ENCODE data around the gene CCND1.
A peak's percentile ranks its signal among the peaks of the same experiment; 100 is the strongest.
"Not testable (repeated sequence)": the region's sequence is repeated elsewhere in the genome, so short reads cannot be mapped to it uniquely, and the experiment has no call there.

Gene CCND1

DNA sequence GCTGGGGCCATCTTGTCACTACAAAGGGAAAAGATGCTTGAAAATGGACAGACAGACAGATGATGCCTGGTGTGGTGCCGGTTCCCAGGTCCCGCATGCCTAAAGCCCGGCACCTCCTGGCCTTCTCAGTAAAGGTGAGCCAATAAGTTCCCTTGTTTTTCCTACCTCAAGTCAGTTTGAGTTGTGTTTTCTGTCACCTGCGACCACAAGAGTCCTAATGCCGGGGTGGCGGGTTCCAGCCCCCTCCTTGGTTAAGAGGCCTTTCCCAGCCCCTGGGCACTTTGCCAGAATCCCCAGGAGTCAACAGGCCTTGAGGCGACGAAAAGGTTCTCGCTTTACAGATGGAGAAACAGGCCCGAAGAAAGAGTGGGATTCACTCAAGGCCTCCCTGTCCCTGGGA, 53.8 kb downstream of the CCND1 start:
- DNase-seq: no peak

DNA sequence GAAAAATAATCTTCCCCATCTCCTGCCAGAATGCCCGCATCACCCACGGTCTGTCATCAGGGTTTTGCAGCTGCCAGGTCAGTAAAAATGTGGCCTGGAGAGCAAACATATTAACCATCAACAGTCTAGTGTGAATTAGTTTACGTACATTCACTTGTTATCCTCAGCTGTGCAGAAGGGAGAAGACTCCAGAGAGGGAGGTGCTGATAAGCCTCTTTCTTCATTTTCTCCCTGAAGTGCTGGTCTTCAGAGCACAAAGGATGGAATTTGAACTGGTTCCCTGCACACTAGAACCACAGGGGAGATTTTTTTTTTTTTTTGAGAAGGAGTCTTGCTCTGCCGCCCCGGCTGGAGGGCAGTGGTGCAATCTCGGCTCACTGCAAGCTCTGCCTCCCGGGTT, 54.6 kb downstream of the CCND1 start:
- no peak for DNase-seq

DNA sequence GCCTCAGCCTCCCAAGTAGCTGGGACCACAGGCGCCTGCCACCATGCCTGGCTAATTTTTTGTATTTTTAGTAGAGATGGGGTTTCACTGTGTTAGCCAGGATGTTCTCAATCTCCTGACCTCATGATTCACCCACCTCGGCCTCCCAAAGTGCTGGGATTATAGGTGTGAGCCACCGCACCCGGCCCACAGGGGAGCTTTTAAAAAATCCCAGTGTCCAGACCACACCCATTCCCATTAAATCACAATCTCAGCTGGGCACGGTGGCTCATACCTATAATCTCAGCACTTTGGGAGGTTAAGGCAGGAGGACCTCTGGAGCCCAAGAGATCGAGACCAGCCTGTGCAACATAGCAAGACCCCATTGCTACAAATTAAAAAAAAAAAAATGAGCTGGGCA, 55.0 kb downstream of the CCND1 start:
- DNase-seq: not testable (repeated sequence)

DNA sequence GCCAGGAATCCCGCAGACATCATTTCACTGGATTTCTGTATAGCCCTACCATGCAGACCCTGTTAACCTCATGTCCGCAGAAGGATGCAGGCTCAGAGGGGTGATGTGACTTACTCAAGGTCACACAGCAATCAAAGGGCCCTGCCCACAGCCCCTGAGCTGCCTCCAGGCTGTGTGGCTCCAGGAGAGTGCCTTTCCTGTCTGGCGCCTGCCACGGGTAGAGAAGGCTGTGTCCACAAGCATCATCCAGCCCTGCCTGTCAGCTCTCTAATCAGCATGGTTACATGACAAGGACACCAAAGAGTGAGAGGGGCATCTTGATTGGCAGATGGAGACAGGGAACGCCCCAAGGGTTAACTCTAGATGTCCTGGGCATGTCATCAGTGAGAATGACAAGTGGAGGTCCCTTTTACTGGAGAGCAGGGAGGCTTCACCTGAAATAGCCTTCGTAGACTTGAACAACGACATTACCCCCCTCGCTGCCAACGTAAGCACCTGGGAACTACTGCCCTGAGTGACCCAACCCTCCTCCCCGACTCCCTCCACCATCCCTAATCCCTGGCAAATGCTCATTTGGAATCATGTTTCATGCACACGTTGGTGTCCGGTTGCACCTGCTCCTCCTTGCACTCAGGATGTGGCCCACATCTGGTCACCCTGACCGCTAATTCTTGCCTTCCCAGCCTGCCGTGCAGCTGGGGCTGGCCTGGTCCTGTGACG, 56.0 kb downstream of the CCND1 start:
- DNase-seq: no peak

DNA sequence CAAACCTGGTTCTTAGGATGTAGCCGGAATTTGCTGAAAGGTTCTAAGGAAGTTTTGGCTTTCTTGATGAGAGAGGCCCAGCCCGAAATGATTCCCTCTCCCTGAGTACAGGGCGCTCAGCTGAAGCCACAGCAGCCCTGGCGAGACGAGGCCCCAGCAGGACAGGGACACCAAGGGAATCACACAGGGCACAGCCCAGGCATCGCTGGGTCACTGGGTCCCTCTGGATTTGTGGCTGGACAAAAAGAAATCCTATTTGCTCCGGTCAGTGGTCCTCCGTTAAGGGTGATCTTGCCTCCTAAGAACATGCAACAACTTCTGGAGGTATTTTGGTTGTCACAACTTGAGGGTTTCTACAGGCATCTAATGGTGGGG, 56.5 kb downstream of the CCND1 start:
- no peak for DNase-seq

DNA sequence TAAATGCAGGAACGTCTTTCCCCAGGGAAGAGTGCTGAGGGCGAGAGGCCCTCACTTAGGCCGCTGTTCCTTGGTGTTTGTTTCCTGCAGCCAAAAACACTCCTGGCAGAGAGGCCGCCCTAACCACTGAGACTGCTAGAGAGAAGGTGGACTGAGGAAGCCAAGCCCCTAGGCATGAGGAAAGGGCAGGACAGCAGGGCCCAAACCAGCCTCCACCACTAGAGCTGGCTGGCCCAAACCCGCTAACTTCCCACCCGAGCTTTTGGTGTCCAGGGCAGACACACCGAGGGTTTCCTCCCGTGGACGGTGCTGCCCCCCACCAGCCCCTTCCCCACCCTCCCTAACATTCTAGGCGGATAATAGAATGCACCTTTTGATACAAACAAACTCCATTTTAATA, 56.9 kb downstream of the CCND1 start:
- DNase-seq: no peak

DNA sequence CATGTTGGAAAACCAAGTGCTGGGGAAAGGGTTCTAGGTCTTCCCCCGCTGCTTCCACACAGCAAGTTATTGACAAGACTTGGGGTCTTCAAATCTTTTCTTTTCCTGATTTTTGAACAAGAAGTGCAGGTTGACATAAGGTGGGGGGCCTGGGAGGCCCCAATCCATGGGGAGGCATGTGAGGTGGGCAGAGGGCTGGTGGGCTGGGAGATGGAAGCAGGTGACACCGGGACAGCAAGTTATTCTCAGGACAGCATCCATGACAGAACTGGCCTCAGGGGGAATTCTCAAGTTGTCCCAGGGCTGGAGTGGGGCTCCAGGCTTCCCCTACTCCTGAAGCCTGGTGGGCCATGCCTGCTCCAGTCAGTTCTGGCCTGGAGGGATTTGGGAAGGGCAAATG, 57.4 kb downstream of the CCND1 start:
- DNase-seq: no peak

DNA sequence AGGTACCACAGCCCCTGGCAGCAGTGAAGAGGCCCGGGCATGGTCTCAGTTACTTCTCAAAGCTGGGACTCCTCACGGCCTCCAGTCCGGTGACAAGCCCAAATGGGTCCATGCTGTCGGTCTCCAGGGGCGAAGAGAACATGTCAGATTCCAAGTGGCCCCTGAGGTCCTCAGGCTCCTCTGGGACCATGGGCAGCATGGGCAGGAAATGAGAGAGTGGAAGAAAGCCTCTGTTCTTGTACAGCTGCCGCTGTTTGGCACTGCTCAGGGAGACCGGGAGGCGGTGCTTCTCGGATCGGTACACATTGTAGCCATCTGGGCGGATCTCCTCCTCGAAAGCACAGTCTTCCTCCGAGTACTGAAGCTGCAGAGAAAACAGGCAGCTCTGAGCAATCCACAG, 58.3 kb downstream of the CCND1 start:
- DNase-seq: no peak

DNA sequence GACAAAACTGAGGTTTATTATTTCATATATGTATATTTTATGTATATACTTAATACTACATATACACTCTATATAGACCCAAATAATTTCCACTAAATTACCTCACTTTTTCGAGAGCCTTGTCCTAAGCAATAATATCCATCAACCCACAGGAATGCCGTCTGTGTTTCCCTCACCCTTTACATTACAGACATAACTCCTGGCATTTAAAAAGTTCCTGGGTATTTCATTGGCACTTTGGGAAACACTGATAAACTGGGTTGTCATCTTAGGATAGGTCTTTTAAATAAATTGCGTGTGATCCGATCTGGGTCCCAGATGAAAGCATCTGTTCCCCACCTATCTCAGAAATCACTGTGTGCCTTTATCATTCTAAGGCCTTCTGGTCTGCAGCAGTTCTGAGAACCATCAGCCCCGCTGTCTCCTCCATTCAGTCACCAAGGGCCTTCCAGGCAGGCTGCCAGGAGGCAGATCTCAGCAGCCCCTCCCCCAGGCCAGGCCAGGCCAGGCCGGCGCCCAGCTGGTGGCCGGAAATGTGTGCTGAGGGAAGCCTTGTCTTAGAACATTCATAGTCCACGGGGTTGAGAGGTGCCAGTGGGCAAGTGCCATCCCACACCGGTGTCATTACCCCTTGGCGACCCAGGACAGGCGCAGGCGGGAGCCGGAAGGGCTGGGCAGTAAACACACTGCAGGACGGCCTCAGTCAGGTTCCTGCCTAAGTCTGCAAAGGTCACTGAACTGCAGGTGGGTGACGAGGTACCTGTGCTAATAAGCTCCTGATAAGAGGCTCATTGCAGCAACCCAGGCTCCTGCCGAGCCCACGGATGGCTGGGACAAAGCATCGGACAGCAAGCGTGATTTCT, 59.6 kb downstream of the CCND1 start:
- peak in 12 of 14 donors; percentile 9 to 73 (median 43) for DNase-seq

DNA sequence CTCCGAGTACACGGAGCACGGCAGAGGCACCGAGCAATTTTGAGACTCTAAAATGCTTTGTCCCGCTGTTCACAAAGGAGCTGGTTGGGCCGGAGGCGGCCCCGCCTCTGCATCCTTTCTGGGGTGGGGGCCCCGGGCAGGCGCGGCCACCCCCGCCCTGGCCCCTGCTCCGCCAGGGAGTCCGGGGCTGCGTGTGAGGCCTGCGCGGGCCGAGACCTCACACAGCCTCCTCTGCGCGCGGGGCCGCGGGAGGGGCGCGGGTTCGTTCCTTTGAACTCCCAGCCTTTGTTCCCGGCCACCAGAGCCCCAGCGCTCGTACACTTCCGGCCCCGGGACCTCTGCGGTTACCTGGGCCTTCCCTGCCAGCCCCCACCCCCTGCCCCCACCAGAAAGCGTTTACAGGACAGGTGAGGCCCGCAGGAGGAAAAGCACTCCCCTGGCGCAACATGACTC, 61.3 kb downstream of the CCND1 start:
- no peak for DNase-seq

DNA sequence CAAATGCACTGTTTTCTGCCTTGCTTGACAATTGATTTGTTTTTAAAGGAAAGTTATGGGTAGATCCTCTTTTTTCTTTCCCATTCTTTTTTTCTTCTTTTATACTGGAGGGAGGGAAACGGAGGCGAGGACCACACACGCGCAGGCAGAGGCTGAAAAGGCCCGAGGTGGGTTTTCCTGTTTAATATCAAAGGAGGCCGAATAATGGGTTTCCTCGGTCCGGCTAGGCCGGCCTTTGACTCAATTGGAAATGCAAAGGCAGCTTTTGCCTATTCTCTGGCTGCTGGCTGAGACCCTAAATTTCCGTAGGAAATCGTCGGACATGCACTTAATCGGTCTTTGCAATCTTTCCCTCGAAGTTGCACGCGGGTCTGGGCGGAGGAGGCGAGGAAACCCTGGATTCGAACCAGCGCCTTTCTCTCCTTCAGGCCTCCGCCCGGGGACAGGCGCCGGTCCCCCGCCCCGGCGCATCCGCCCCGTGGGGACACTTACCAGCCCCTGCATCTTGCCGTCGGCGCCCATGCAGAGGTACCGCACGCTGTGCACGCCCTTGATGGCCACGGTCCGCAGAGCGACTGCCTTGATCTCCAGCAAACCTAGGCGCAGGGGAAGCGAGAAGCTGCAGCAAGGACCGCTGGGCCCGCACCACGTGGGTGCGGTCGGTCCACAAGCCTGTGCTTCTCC, 62.0 kb downstream of the CCND1 start:
- DNase-seq: no peak

DNA sequence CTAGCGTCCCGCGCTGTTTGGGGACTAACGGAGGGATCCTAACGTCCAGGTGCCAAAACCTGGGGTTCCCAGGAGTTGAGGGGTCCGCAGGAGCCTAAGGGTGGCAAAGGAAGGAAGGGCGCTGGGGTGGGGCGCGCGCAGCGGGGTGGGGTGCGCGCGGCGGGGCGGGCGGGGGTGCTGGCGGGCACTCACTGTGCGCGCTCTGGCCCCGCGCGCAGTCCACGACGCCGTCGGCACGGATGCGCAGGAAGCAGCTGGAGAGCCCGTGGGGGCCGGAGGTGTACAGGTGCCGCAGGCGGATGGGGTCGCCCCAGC, 62.5 kb downstream of the CCND1 start:
- DNase-seq: no peak

Measured in C1 segment of cervical spinal cord (tissue), 14 donors.